HepG2 (cell line): ENCODE data around the gene CFAP100. TPM values are rescaled to one million over a fixed set of nuclear protein-coding genes. Genes with fewer than 3 reads are reported as not detected.

Experiments used
- BHLHE40 ChIP-seq: IDR thresholded peaks from 2 replicates; pipeline ENCODE4 v1.6.1; 2011; ENCODE audit warnings: low read length, improper control_type of control experiment
- CC2D1A ChIP-seq: sonication (generic); formaldehyde crosslinking; IDR thresholded peaks from 2 replicates; pipeline ENCODE4 v1.8.1; 2023; ENCODE audit warnings: mild to moderate bottlenecking, missing genetic modification reagents
- CENPT ChIP-seq: sonication (generic); formaldehyde crosslinking; IDR thresholded peaks from 2 replicates; pipeline ENCODE4 v1.8.0; 2022; ENCODE audit warnings: low read depth, mild to moderate bottlenecking, moderate library complexity, missing genetic modification reagents
- DRAP1 ChIP-seq: IDR thresholded peaks from 2 replicates; pipeline ENCODE4 v1.6.1; 2016; ENCODE audit warnings: missing genetic modification reagents, missing compliant biosample characterization
- EEA1 ChIP-seq: sonication (generic); formaldehyde crosslinking; IDR thresholded peaks from 2 replicates; pipeline ENCODE4 v1.5.1; 2020; ENCODE audit warnings: mild to moderate bottlenecking, missing genetic modification reagents, borderline replicate concordance
- HCFC1 ChIP-seq: fragments of 150-350 bp; IDR thresholded peaks from 2 replicates; pipeline ENCODE4 v1.6.1; 2014; ENCODE audit warnings: low read depth, low read length
- HINFP ChIP-seq: sonication (generic); formaldehyde crosslinking; IDR thresholded peaks from 2 replicates; pipeline ENCODE4 v1.4.0; 2020; ENCODE audit warnings: low read depth, mild to moderate bottlenecking, missing genetic modification reagents
- HNRNPH1 ChIP-seq: fragments of 200-400 bp; formaldehyde crosslinking; optimal IDR thresholded peaks from 2 replicates; pipeline ENCODE3; 2017; ENCODE audit warnings: mild to moderate bottlenecking, low read depth, low read length
- HOXA9 ChIP-seq: sonication (generic); formaldehyde crosslinking; IDR thresholded peaks from 2 replicates; pipeline ENCODE4 v1.8.1; 2022; ENCODE audit warnings: missing genetic modification reagents, mild to moderate bottlenecking, moderate library complexity, borderline replicate concordance
- KLF11 ChIP-seq: IDR thresholded peaks from 2 replicates; pipeline ENCODE4 v1.6.1; 2016; ENCODE audit warnings: missing compliant biosample characterization
- NAIF1 ChIP-seq: sonication (generic); formaldehyde crosslinking; IDR thresholded peaks from 2 replicates; pipeline ENCODE4 v1.5.0; 2020; ENCODE audit warnings: mild to moderate bottlenecking, missing genetic modification reagents, borderline replicate concordance
- NFKB2 ChIP-seq: sonication (generic); formaldehyde crosslinking; IDR thresholded peaks from 2 replicates; pipeline ENCODE4 v1.4.0; 2020; ENCODE audit warnings: missing genetic modification reagents, borderline replicate concordance
- NONO ChIP-seq, 2 experiments: fragments of 450-650 bp in 1 of 2; sonication (generic) in 1 of 2; formaldehyde crosslinking in 1 of 2; IDR thresholded peaks in 1 of 2; conservative IDR thresholded peaks in 1 of 2; 2 replicates each; pipeline versions ENCODE4 v1.6.1 to v1.8.0; 2017 to 2022; ENCODE audit warnings: mild to moderate bottlenecking in 1 of 2, missing genetic modification reagents in 1 of 2, moderate library complexity in 1 of 2
- NR2F6 ChIP-seq, 2 experiments: IDR thresholded peaks; 2 replicates each; pipeline ENCODE4 v1.6.1; 2016; ENCODE audit warnings: antibody characterized with exemption in 1 of 2, mild to moderate bottlenecking in 1 of 2
- NRL ChIP-seq: sonication (generic); formaldehyde crosslinking; IDR thresholded peaks from 2 replicates; pipeline ENCODE4 v1.5.0; 2020; ENCODE audit warnings: missing genetic modification reagents, mild to moderate bottlenecking, moderate library complexity, borderline replicate concordance
- SMARCC2 ChIP-seq: fragments of 450-650 bp; IDR thresholded peaks from 2 replicates; pipeline ENCODE4 v1.6.1; 2017; ENCODE audit warnings: antibody characterized with exemption, mild to moderate bottlenecking
- TARDBP ChIP-seq: sonication (generic); formaldehyde crosslinking; IDR thresholded peaks from 2 replicates; pipeline ENCODE4 v1.8.0; 2022; ENCODE audit warnings: mild to moderate bottlenecking, missing genetic modification reagents
- ZBTB8A ChIP-seq: sonication (generic); formaldehyde crosslinking; IDR thresholded peaks from 2 replicates; pipeline ENCODE4 v1.4.0; 2020; ENCODE audit warnings: mild to moderate bottlenecking, low read depth, missing genetic modification reagents, borderline replicate concordance
- ZNF160 ChIP-seq: sonication (generic); formaldehyde crosslinking; IDR thresholded peaks from 2 replicates; pipeline ENCODE4 v1.8.0; 2022; ENCODE audit warnings: mild to moderate bottlenecking, inconsistent platforms, missing genetic modification reagents
- ZNF343 ChIP-seq: sonication (generic); formaldehyde crosslinking; IDR thresholded peaks from 2 replicates; pipeline ENCODE4 v1.4.0; 2020; ENCODE audit warnings: mild to moderate bottlenecking, missing genetic modification reagents
- ZNF460 ChIP-seq: sonication (generic); formaldehyde crosslinking; IDR thresholded peaks from 2 replicates; pipeline ENCODE4 v1.5.1; 2020; ENCODE audit warnings: missing genetic modification reagents, mild to moderate bottlenecking, borderline replicate concordance
- ZNF550 ChIP-seq: sonication (generic); formaldehyde crosslinking; IDR thresholded peaks from 2 replicates; pipeline ENCODE4 v1.4.0; 2020; ENCODE audit warnings: mild to moderate bottlenecking, missing genetic modification reagents, borderline replicate concordance
- ZNF761 ChIP-seq: sonication (generic); formaldehyde crosslinking; conservative IDR thresholded peaks from 2 replicates; pipeline ENCODE4 v1.4.0; 2020; ENCODE audit warnings: mild to moderate bottlenecking, missing genetic modification reagents
- ZNF773 ChIP-seq: sonication (generic); formaldehyde crosslinking; IDR thresholded peaks from 2 replicates; pipeline ENCODE4 v1.4.0; 2020; ENCODE audit warnings: missing genetic modification reagents, borderline replicate concordance
- polyA plus RNA-seq, 8 experiments: library from polyadenylated mRNA; depleted of rRNA in 3 of 8; stranded (reverse) in 7 of 8; unstranded in 1 of 8; fragments of >200 nt; fragmentation: Illumina TruSeq in 4 of 8; extraction: Trizol in 4 of 8; gene quantifications; 2 replicates each; pipeline versions ENCODE4 v1.2.1 to v1.2.3, GENCODE V29; 2011 to 2016; ENCODE audit warnings: low read depth in 4 of 8, missing spikeins in 1 of 8, mixed read lengths in 1 of 8; ENCODE audit not compliant: insufficient read depth in 1 of 8
- total RNA-seq, 5 experiments: library from RNA; depleted of rRNA; stranded (reverse); fragments of >200 nt; fragmentation: Illumina TruSeq; extraction: Trizol; gene quantifications; 2 replicates each; pipeline ENCODE4 v1.2.3, GENCODE V29; 2016; ENCODE audit warnings: low read depth in 1 of 5
- TF ChIP-seq, protein P1 (sequence below): sonication (generic); formaldehyde crosslinking; conservative IDR thresholded peaks from 2 replicates; pipeline ENCODE4 v1.4.0; 2020; ENCODE audit warnings: missing genetic modification reagents

CFAP100 gene
- total and polyA plus RNA-seq, 2 of the 13 experiments (the other 11 are each of a cell fraction or from before 2014, with no cell fraction given): 0.32 TPM; not detected in 1

GRCh38 chr3:126389112-126389793, 5.5 kb upstream of the CFAP100 start (continued):
- TF ChIP-seq BHLHE40 (peak; percentile 35; the same call in 1 of the 2 replicates), ZNF761 (CRISPR knock-in tag) (peak; percentile 88; the same call in 1 of the 2 replicates), NRL (no peak), TARDBP (peak; percentile 69; the same call in 1 of the 2 replicates), HOXA9 (CRISPR knock-in tag) (0 out of 2 replicates have a peak, but pooled peaks have one; percentile 57), NAIF1 (peak; percentile 54; the same call in 1 of the 2 replicates), NR2F6 (IDR thresholded peaks at IDR 0.05) (no peak), NR2F6 (CRISPR knock-in tag; IDR thresholded peaks at IDR 0.05) (no peak), HNRNPH1 (no peak), ZNF160 (CRISPR knock-in tag) (peak; percentile 86; the same call in 1 of the 2 replicates), EEA1 (peak; percentile 60; the same call in 1 of the 2 replicates), NFKB2 (CRISPR knock-in tag) (peak; percentile 98; the same call in 1 of the 2 replicates), DRAP1 (CRISPR knock-in tag) (no peak; the same call in 1 of the 2 replicates), ZNF773 (CRISPR knock-in tag) (0 out of 2 replicates have a peak, but pooled peaks have one; percentile 27), ZNF343 (CRISPR knock-in tag) (0 out of 2 replicates have a peak, but pooled peaks have one; percentile 44), SMARCC2 (no peak), HCFC1 (no peak), NONO (IDR thresholded peaks at IDR 0.05) (no peak), NONO (CRISPR knock-in tag; conservative IDR thresholded peaks at IDR 0.05) (peak; percentile 90), HINFP (CRISPR knock-in tag) (peak; percentile 76; the same call in 1 of the 2 replicates), CENPT (CRISPR knock-in tag) (no peak), ZBTB8A (no peak), CC2D1A (CRISPR knock-in tag) (no peak), ZNF550 (CRISPR knock-in tag) (no peak), KLF11 (CRISPR knock-in tag) (no peak), ZNF460 (CRISPR knock-in tag) (no peak)
- TF ChIP-seq, protein P1, sequence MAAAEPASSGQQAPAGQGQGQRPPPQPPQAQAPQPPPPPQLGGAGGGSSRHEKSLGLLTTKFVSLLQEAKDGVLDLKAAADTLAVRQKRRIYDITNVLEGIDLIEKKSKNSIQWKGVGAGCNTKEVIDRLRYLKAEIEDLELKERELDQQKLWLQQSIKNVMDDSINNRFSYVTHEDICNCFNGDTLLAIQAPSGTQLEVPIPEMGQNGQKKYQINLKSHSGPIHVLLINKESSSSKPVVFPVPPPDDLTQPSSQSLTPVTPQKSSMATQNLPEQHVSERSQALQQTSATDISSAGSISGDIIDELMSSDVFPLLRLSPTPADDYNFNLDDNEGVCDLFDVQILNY: peak; percentile 76; the same call in 1 of the 2 replicates
